PC-3 (cell line): ENCODE data around the gene GBA3. TPM values are rescaled to one million over a fixed set of nuclear protein-coding genes. Genes with fewer than 3 reads are reported as not detected.

Source experiments
- ATAC-seq: fragments of 200-7000 bp; cut with Tn5 transposase; 2 replicates; pipeline ENCODE4 v1.9.1; 2020; ENCODE audit warnings: mild to moderate bottlenecking, moderate library complexity
- BruUV-seq: library from RNA; stranded (reverse); fragments of 400-500 nt; replicated peaks from 2 replicates; lab custom pipeline; 2021; lab: Mats Ljungman, UMichigan
- CTCF ChIA-PET: fragments of 300-600 bp; sonication (Branson Sonifier 250); formaldehyde crosslinking; loops from one replicate; lab custom pipeline; 2022; ENCODE audit warnings: antibody characterized with exemption; lab: Charles Lee
- POLR2A ChIA-PET: fragments of 300-600 bp; sonication (Branson Sonifier 250); formaldehyde crosslinking; loops from one replicate; lab custom pipeline; 2022; ENCODE audit warnings: antibody characterized with exemption; ENCODE audit not compliant: unreplicated experiment; lab: Charles Lee
- DNase-seq: peaks from one replicate; pipeline ENCODE4 v3.0.0-alpha.2; 2015
- H2AFZ ChIP-seq: fragments of 300-600 bp; sonication (generic); 2 replicates; pipeline ENCODE4 v1.6.0; 2016; ENCODE audit warnings: antibody characterized with exemption, low read length
- H3F3A ChIP-seq: fragments of 300-600 bp; sonication (generic); one replicate; pipeline ENCODE4 v1.6.0; 2017; ENCODE audit warnings: antibody characterized with exemption, low read length, control low read depth, mild to moderate bottlenecking; ENCODE audit not compliant: unreplicated experiment
- H3K27ac ChIP-seq: fragments of 300-600 bp; sonication (generic); 2 replicates; pipeline ENCODE4 v1.5.1; 2016; ENCODE audit warnings: mild to moderate bottlenecking, low read length
- H3K27me3 ChIP-seq: fragments of 300-600 bp; sonication (generic); 2 replicates; pipeline ENCODE4 v1.6.1; 2016; ENCODE audit warnings: low read length, mixed read lengths
- H3K36me3 ChIP-seq: fragments of 300-600 bp; sonication (generic); 2 replicates; pipeline ENCODE4 v1.6.1; 2016; ENCODE audit warnings: low read depth, mixed run types, low read length, mixed read lengths
- H3K4me1 ChIP-seq: fragments of 300-600 bp; sonication (generic); 2 replicates; pipeline ENCODE4 v1.5.1; 2016; ENCODE audit warnings: low read length; ENCODE audit not compliant: insufficient read depth
- H3K4me2 ChIP-seq: fragments of 300-600 bp; sonication (generic); 2 replicates; pipeline ENCODE4 v1.6.0; 2016; ENCODE audit warnings: low read length
- H3K4me3 ChIP-seq: fragments of 300-600 bp; sonication (generic); 2 replicates; pipeline ENCODE4 v1.5.1; 2016; ENCODE audit warnings: mild to moderate bottlenecking, low read length, mixed read lengths
- H3K79me2 ChIP-seq: fragments of 300-600 bp; sonication (generic); 2 replicates; pipeline ENCODE4 v1.6.1; 2017; ENCODE audit warnings: low read length, mixed read lengths
- H3K9ac ChIP-seq: fragments of 300-600 bp; sonication (generic); 2 replicates; pipeline ENCODE4 v1.6.0; 2016; ENCODE audit warnings: mild to moderate bottlenecking, low read length
- H3K9me2 ChIP-seq: fragments of 300-600 bp; sonication (generic); replicated peaks from 2 replicates; pipeline ENCODE4 v1.6.1; 2016; ENCODE audit warnings: mixed run types, low read length, mixed read lengths
- H3K9me3 ChIP-seq: fragments of 300-600 bp; sonication (generic); 2 replicates; pipeline ENCODE4 v1.6.1; 2016; ENCODE audit warnings: low read length, mixed read lengths
- H4K20me1 ChIP-seq: fragments of 300-600 bp; sonication (generic); 2 replicates; pipeline ENCODE4 v1.6.1; 2016; ENCODE audit warnings: low read length, mixed read lengths
- CTCF ChIP-seq: fragments of 300-600 bp; sonication (generic); conservative IDR thresholded peaks from 2 replicates; pipeline ENCODE4 v1.5.1; 2017; ENCODE audit warnings: antibody characterized with exemption, low read depth, mild to moderate bottlenecking, low read length
- EZH2 ChIP-seq: fragments of 300-600 bp; sonication (generic); IDR thresholded peaks from one replicate; pipeline ENCODE4 v1.6.1; 2017; ENCODE audit warnings: antibody characterized with exemption, mild to moderate bottlenecking, low read length; ENCODE audit not compliant: unreplicated experiment
- EZH2phosphoT487 ChIP-seq: fragments of 300-600 bp; sonication (generic); IDR thresholded peaks from 2 replicates; pipeline ENCODE4 v1.6.1; 2018; ENCODE audit warnings: mild to moderate bottlenecking, antibody characterized with exemption, low read length, borderline replicate concordance
- intact Hi-C: fragments of 100-400 bp; cut with micrococcal nuclease; formaldehyde crosslinking; loops from 2 replicates; pipeline ENCODE4 v1.9.0; 2023
- total RNA-seq: library from RNA; depleted of rRNA; stranded (reverse); fragments of >200 nt; gene quantifications from 2 replicates; pipeline ENCODE4 v1.2.3, GENCODE V29; 2014

Gene GBA3
- total RNA-seq, 1 experiment from 2014 or later: not detected

- no TSS peak for BruUV-seq
- Histone ChIP-seq H3K9me3 (no peaks in the 10 kb centered on the region), H3K9ac (no peak overlapping the region), H2AFZ (no peak overlapping the region), H3K9me2 (no peaks in the 10 kb centered on the region), H3K79me2 (no peaks in the 10 kb centered on the region), H3F3A (no peaks in the 10 kb centered on the region), H3K4me3 (no peak overlapping the region), H3K4me2 (no peak overlapping the region), H3K27ac (no peak overlapping the region), H3K27me3 (peaks cover 17% of the 10 kb centered on the region), H4K20me1 (no peaks in the 10 kb centered on the region), H3K4me1 (no peaks in the 10 kb centered on the region), H3K36me3 (no peaks in the 10 kb centered on the region)
- DNase-seq: no peak
- ATAC-seq: no peak
- ChIA-PET POLR2A (no interaction called here), CTCF (no interaction called here)
- intact Hi-C loops: no loop called here
- TF ChIP-seq CTCF (no peak), EZH2phosphoT487 (no peak), EZH2 (no peak)
These were observed 47.2 kb downstream of the GBA3 start for GRCh38 chr4:22739968-22740367.

- peaks cover 30% of the 10 kb centered on the region for H3K27me3 ChIP-seq
- ChIA-PET POLR2A (no interaction called here), CTCF (no interaction called here)
- H3K36me3 ChIP-seq: no peaks in the 10 kb centered on the region
- no peaks in the 10 kb centered on the region for H4K20me1 ChIP-seq
- DNase-seq (no peak), ATAC-seq (no peak)
- no peaks in the 10 kb centered on the region for H3K79me2 ChIP-seq
- TF ChIP-seq CTCF (no peak), EZH2 (no peak), EZH2phosphoT487 (no peak)
- no peak overlapping the region for H3K4me3 ChIP-seq
- intact Hi-C loops: no loop called here
- no peak overlapping the region for H3K27ac ChIP-seq
- H3F3A ChIP-seq: no peaks in the 10 kb centered on the region
- H3K4me2 ChIP-seq: no peak overlapping the region
- H2AFZ ChIP-seq: no peak overlapping the region
- no peaks in the 10 kb centered on the region for H3K4me1 ChIP-seq
- no peaks in the 10 kb centered on the region for H3K9me2 ChIP-seq
- H3K9me3 ChIP-seq: no peaks in the 10 kb centered on the region
- BruUV-seq: no TSS peak
- no peak overlapping the region for H3K9ac ChIP-seq
These were observed 49.0 kb downstream of the GBA3 start for GRCh38 chr4:22741744-22742143.

- no peaks in the 10 kb centered on the region for H3F3A ChIP-seq
- no peak for DNase-seq
- intact Hi-C loops: no loop called here
- no peak overlapping the region for H3K9ac ChIP-seq
- no peaks in the 10 kb centered on the region for H3K79me2 ChIP-seq
- H4K20me1 ChIP-seq: no peaks in the 10 kb centered on the region
- no peaks in the 10 kb centered on the region for H3K9me2 ChIP-seq
- ChIA-PET POLR2A (no interaction called here), CTCF (no interaction called here)
- no peak for ATAC-seq
- no peak overlapping the region for H3K27ac ChIP-seq
- H3K36me3 ChIP-seq: no peaks in the 10 kb centered on the region
- peaks cover 42% of the 10 kb centered on the region for H3K27me3 ChIP-seq
- no peak overlapping the region for H2AFZ ChIP-seq
- BruUV-seq: no TSS peak
- H3K4me3 ChIP-seq: no peak overlapping the region
- no peaks in the 10 kb centered on the region for H3K4me1 ChIP-seq
- TF ChIP-seq CTCF (no peak), EZH2phosphoT487 (no peak), EZH2 (no peak)
- no peak overlapping the region for H3K4me2 ChIP-seq
- H3K9me3 ChIP-seq: no peaks in the 10 kb centered on the region
These were observed 50.6 kb downstream of the GBA3 start for GRCh38 chr4:22743290-22743689.
